Spleen (tissue), 7 donors: Measurements from ENCODE around the gene GRK6.

Experiments
- POLR2A ChIP-seq, 3 donors: fragments of 450-650 bp; IDR thresholded peaks; one replicate each; pipeline ENCODE4 v1.5.1; 2017; ENCODE audit warnings: antibody characterized with exemption in 3 of 3, mild to moderate bottlenecking in 1 of 3
- TF ChIP-seq, protein P1 (sequence below), 11 experiments: fragments of 200-600 bp in 7 of 11; fragments of 450-650 bp in 4 of 11; sonication (generic) in 4 of 11; IDR thresholded peaks in 8 of 11; conservative IDR thresholded peaks in 3 of 11; 1 replicate in 7 of 11; 2 replicates in 4 of 11; pipeline versions ENCODE4 v1.4.0 to v1.8.0; 2016 to 2021; ENCODE audit warnings: antibody characterized with exemption in 11 of 11, inconsistent platforms in 4 of 11, mild to moderate bottlenecking in 1 of 11
- donor health status: DM: no; HTN: no; CAD: no; lungs with moderate emphysema.
- donor health status: DM: no; HTN: no; CAD: no.
- donor health status: DM: no; HTN: no; CAD: no.

DNA sequence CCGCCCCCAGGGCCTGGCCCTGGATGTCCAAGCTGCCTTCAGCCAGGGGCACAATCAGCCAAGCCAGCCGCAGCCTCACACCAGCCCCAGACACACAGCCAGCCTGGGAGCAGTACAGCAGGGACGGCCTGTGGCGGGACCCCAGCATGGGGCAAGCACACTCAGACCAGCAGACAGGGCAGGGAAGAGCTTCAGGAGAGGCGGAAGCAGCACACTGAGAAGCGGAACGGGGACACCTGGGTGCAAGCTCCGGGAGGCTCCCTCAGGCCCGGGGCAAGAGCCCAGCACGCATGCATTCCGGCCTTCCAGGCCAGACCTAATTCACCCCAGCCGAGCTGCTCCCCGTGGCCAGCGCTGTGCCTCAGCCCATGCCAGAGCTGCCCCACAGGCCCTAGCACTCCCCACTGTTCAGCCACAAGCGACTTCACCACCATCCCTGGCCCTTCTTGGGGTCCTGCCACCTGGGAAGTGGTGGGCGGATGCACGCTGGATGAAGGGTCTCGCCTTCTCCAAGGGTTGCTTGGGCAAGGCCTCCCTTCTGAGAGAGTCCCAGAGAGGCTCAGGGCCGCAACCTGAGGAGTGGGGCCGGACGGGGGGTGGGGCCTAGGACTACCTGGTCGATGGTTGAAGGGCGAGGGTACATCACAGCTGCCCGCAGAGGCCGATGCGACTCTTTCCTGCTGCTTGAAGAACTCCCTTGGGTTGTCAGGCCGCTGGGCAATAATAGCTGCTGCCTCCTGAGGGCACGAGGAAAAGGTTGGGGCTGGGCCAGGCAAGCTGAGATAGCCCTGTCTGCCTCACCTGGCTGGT, 33.5 kb downstream of the GRK6 start:
- no peak for TF ChIP-seq POLR2A (IDR thresholded peaks at IDR 0.05)
- TF ChIP-seq, protein P1, sequence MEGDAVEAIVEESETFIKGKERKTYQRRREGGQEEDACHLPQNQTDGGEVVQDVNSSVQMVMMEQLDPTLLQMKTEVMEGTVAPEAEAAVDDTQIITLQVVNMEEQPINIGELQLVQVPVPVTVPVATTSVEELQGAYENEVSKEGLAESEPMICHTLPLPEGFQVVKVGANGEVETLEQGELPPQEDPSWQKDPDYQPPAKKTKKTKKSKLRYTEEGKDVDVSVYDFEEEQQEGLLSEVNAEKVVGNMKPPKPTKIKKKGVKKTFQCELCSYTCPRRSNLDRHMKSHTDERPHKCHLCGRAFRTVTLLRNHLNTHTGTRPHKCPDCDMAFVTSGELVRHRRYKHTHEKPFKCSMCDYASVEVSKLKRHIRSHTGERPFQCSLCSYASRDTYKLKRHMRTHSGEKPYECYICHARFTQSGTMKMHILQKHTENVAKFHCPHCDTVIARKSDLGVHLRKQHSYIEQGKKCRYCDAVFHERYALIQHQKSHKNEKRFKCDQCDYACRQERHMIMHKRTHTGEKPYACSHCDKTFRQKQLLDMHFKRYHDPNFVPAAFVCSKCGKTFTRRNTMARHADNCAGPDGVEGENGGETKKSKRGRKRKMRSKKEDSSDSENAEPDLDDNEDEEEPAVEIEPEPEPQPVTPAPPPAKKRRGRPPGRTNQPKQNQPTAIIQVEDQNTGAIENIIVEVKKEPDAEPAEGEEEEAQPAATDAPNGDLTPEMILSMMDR (IDR thresholded peaks at IDR 0.05 in 8 of 11, conservative IDR thresholded peaks at IDR 0.05 in 3 of 11) = no peak
